ENCODE data around the gene KIF2A.
A peak's percentile ranks its signal among the peaks of the same experiment; 100 is the strongest.

Gene KIF2A

DNA sequence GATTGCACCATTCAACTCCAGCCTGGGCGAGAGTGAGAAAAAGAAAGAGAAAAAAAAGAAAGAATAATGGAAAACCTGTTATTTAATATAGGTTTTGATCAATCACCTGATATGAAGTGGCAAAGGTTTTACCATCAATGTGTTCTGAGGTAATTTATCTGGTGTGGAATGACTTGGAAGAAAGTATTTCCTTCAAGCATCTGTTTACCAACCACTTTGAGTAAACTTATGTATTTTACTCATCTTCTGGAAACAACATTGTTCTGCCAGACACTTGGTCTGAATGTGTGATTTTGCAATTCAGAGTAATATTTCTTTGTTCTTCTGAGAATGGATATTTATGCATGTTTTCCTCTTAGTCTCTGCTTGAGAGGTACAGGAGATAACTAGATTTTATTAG lies 24.3 kb downstream of the KIF2A start:
- no peak for DNase-seq

DNA sequence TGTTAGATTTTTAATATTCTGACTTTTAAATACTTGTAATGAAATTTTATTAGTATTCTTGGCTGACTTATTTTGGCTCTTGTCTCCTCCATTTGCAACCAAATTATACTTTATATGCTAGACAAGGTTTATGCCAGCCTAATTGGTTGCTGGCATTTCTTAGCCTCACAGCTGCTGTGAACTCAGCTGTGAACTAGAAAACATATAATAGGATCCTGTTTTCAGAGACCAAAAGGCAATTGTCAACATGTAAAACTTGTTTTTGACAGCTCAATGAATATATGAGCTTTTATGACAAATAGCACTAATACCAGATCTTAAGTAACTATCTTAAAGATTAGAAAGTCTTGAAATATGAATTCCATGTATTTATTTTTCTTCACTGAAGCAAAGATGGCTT lies 25.9 kb downstream of the KIF2A start:
- peak in 1 of 3 experiments; percentile 21 for DNase-seq

DNA sequence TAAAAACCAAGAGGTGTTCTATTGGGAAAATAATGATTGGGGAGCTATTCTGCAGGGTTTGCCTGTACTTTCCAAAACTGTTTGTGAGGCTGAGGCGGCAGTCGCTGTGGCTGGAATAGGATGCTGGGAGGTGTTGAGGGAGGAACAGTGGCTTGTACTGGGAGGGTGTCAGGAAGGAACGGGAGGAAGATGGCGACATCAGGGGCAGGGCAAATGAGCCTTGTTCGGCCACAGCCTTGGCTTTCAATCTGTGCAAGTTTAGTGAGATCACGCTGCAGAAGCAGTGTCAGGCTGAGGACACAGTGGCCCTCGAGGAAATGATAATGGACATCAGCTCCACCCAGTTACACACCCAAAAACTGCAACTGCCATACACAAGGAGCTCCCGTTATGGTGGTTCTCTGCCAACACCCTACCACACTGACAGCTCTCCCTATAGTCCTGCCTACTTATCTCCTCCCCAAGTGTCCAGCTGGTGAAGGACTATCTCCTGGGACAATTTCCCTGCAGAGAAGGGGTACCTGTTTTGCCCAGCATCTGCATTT lies 27.3 kb downstream of the KIF2A start:
- no peak for DNase-seq

DNA sequence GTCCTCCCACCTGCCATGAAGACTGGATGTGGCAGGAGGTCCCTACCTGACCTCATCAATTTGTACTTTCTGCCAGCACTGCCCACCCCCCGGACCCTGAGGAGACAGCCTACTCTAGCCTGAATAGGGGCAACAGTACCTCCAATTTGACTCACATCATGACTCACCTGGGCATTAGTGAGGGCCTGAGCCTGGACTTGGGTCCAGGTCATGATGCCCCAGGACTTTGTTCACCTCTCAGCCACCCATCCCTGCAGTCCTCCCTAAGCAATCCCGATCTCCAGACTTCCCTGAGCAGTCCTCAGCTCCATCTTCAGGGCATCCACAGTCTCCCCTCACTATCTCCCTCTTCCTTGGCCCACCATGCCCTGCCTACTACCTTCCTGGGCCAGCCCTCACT lies 28.1 kb downstream of the KIF2A start:
- DNase-seq = no peak

DNA sequence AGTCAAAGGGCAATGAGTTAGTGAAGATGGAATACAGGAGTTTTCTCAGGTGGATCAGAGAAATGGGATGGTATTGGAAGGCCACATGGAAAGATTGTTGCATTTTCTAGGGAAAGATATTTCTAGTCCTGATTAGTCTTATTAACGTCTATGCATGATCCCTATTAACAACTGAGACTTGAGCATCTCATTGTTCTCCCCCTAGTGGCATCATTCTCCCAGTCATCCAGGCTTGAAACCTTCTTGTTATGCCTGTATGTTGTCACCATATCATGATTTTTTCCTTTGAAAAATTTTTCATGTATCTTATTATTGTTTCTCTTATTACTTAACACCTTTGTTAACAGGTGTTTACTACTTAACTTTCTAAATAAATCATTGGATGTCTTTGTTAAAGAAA lies 34.4 kb downstream of the KIF2A start:
- peak in 1 of 3 experiments; percentile 3 for DNase-seq

DNA sequence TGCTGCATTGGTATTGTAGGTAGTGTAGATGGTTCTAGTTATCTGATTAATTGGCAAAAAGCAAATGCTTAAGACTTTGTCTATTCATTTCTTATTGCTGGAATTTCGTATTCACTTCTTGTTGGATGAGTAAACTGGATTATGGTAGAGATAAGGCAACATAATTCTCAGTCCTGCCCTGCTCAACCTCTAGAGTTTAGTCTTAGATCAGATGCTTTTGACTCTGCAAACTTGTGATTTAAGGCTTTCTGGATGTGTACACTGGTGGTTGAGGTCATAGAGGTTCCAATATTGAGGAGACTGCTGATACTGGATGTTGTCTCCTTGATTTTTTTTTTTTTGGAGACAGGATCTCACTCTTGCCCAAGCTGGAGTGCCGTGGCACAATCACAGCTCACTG lies 35.0 kb downstream of the KIF2A start:
- no peak for DNase-seq

DNA sequence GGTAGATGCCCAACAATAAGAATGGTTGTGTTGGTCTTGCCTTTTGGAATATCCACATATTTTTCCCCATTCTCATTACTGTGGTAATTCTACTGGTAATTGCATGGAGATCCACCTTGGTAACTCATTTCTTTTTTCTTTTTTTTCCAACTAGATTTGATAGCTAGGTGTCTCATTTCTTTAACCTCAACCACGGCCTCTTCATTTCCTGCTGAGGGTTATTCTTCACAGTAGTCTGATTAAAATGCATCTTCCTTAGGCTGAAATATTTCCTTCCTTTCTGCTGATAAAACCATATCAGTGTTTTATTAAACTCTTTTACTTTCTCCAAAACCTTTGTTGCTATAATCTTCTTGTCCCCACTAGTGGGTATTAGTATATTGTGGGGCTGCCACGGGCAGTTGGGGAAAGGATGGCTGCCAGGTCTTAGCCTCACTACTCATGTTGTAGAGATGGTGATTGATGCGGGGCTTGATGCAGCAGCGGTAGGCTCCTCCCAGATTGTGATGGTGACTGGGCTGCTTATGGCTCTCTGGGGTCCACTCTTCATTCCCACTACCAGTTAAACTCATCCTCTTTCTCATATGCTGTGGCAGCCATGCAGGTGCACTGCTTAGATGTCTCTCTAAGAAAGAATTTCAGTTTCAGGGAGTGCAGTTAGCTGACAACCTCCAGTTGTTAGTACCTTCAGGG lies 35.9 kb downstream of the KIF2A start:
- peak in 1 of 3 experiments; percentile 49 for DNase-seq

DNA sequence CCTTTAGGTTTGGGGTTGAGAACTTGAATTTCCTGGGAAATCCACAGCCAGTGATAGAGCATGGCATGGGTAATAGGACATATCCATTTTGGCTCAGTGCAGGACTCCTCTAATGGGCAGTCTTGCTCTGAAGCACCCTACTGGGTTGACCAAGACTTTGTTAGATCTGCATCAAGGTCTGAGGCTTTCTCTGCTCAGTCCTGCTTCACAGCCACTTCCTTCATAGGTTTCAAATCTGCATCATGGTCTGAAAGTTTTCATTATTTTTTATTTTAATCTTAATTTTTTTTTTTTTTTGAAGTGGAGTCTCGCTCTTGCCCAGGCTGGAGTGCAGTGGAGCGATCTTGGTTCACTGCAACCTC lies 36.5 kb downstream of the KIF2A start:
- DNase-seq = no peak

DNA sequence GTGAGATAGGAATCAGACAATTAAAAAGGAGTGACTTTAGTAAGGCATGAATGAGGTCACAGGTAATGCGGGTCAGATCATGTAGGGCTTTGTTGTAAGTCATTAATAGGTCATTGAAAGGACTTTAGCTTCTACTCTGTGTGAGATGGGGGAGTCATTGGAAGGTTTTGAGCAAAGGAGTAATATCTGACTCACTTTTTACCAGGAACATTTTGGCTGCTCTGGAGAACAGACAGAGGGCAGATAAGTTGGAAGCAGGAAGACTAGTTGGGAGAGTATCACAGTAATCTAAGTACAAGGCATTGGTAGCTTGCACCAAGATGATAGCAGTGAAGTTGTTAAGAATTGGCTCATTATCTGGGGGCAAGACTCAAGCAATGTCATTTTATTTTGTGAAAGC lies 37.4 kb downstream of the KIF2A start:
- DNase-seq = no peak

DNA sequence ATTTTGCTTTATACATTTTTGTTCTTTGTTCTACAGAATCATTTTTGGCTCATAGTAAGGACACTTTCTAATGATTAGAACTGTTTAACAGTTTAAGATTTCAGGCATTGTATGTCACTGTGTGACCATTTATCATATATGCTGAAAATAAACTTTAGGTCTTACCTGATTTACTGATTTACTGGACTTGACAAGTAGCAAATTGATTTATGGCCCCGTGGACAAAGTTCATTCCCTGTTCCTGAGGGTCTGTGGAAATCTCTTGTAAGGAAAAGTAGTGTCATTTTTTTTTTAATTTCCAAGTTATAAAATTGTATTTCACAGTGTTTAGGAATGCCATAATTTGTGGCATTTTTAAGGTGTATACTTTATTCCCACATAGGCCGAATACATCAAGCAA lies 40.7 kb downstream of the KIF2A start:
- DNase-seq = no peak

DNA sequence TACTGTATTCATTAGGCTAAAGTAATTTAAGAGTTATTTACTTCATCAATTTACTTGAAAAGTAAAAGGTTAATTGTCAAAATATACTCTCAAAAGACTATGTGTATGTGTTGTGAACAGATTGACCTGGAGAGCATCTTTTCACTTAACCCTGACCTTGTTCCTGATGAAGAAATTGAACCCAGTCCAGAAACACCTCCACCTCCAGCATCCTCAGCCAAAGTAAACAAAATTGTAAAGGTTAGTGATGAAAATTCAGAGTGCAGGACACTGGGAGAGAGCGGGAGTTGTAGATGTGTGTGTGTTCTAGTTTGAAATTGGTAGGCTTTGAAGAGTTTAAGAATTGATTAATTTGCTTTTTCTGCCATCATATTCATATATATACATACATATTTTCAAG lies 41.9 kb downstream of the KIF2A start:
- DNase-seq = no peak

DNA sequence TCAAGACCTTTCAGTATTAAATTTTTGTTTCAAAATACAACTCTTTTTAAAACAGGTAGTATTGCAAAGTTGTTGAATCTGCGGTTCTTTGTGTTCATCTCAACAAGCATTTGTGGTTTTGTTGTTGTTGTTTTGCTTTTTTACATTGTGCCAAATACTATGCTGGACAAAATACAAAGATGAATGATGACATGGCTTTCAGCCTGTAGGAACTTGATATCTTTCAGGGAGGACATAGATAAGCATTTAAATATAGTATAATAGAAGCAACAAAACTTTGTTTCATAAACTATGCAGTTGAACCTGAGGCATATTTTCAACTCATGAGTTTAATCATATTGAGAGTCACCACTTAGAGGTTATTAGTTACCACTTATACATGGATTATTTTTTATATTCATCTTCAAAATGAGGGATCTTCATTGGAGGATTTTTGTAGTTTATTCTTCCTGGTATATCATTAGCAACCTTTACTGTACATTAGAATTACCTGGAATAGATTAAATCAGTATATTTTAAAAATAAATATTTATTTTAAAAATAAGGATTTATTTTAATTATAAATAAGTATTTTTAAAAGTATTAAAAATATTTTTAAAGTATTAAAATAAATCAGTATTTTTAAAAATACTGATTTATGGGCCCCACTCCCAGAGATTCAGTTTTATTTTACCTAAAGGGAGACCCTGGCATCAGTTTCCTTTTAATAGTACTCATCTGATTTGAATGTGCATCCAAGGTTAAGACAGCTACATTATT lies 42.9 kb downstream of the KIF2A start:
- no peak for DNase-seq

DNA sequence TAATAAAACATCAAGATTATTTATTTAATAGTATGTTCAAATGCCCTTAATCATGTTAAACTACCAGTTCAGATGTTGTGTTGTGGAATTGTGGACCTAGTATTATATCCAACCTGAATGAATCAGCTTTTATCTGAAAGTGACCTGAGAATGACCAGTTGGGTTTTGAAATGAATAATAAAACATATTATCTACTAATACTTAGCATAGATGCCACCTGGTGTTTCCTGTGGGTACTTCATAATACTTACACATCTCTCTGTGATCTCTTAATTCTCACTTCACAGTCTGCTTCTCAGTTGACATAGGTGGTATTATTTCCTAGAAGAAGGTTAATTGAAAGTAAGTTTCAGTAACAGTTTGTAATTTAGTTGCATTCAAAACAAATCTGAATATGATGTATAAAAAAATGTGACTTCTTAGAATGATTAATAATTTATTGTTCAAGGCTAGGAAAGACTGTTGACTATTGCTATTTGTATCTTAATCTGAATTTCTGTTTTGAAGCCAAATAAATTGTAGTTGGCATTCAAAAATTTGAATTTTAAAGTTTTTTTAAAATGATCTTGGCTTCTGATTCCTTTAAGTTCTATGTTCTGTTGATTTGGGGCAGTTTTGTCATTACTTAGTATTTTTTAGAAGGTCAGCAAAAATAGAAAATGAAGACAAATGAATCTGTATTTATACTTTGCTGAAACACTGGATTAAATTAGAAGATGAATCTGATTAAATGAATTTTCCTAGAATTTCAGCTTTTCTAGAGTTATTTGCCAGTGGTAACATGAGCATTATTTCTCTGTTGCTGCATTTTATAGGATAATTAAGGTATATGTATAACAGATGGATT lies 48.2 kb downstream of the KIF2A start:
- peak; percentile 7 to 57 (median 8) for DNase-seq

DNA sequence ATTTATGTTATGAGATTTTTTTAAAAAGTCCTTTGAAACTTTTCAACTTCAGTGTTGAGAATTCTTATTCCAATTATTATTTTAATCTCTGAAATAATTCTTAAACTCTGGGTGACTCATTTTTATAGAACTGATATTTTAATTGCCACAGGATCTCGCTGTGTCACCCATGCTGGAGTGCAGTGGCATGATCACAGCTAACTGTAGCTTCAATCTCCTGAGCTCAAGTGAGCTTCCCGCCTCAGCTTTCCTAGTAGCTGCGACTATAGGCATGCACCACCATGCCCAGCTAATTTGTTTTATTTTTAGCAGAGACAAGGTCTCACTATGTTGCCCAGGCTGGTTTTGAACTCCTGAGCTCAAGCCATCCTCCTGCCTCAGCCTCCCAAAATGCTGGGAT lies 56.7 kb downstream of the KIF2A start:
- no peak for DNase-seq

DNA sequence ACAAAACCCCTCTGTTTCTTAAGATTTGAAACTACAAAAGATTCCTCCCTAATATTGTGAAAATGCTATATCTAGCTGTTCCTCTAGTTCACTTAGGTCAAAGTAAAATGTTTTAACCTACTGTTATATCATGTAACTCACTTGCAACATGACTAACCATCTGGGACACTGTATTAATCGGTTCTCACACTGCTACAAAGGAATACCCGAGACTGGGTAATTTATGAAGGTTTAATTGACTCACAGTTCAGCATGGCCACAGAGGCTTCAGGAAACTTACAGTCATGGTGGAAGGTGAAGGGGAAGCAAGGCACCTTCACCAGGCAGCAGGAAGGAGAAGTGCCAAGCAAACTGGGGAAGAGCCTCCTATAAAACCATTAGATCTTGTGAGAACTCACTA lies 63.0 kb downstream of the KIF2A start:
- DNase-seq = no peak

DNA sequence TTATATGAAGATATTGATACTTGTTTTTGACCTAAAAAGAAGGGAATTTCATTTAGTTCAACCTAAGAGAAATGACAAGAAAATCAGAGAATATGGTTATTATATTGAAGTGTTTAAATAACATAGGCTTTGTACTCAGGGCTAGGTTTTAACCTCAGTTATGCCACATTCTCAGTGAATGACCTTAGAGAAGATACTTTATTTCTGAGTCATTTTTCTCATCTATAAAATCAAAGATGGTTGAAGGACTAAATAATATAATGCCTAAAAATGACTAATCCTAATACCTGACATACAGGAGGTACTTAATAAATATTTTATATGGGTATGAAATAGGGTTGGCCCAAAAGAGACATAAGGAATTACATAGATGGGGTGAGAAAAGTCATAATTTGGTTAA lies 65.4 kb downstream of the KIF2A start:
- DNase-seq = no peak

DNA sequence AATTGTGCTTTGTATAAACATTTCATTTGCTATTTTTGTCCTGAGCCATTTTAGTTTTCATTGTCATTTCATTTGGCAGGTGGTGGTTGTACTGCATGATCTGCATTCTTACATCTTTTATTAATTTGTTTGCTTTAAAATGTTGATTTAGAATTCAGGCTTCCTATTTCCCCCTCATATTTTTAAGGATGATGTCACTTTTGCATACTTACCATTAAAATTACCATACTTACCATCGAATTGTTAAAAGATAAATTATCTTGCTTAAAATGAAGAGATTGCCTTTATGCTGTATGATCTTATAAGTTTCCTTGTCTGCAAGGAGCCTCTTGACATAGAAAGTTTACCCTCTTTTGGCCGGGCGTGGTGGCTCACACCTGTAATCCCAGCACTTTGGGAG lies 66.6 kb downstream of the KIF2A start:
- DNase-seq = no peak

DNA sequence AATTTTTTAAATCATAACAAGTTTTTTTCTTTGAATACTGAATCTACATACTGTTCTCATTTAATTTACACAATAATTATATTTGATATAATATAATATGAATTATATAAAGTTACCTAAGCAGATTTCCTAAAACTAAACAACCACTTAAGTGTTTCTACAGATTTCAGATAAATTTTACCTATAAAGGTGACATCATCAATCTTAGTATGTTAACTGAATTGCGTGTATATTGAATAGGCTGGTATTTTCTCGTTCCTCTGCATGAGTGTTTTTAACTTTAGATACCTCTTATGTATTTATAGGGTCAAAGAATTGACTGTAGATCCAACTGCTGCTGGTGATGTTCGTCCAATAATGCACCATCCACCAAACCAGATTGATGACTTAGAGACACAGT lies 67.4 kb downstream of the KIF2A start:
- no peak for DNase-seq

DNA sequence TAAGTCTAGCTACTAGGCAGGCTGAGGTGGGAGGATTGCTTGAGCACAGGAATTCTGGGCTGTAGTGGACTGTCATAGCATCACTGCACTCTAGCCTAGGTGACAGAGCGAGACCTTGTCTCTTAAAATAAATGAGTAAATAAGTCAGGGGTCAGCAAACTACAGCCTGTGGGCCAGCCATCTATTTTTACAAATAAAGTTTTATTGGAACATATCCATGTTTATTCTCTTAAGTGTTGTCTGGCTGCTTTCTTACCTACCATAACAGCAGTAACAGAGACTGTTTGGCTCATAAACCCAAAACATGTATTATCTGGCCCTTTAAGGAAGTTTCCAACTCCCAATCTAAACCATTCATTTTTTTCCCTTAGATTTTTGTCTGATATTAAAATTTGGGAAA lies 68.1 kb downstream of the KIF2A start:
- no peak for DNase-seq

DNA sequence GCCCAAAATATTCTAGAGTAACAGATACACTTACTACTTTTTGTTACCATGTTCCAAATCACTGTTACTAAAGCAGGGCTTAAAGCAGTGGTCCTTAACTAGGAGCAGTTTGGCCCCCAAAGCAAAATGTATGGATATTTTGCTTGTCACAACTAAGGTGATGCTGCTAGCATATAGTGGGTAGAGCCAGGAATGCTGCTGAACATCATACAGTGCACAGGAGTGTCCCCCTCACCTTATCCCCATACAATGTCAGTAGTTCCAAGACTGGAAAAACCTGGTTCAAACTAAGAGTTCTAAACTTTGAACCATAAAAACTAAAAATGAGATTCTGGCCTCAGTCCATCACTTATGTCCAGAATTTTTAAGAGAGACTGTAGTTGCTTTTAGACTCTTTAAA lies 69.6 kb downstream of the KIF2A start:
- no peak for DNase-seq

DNA sequence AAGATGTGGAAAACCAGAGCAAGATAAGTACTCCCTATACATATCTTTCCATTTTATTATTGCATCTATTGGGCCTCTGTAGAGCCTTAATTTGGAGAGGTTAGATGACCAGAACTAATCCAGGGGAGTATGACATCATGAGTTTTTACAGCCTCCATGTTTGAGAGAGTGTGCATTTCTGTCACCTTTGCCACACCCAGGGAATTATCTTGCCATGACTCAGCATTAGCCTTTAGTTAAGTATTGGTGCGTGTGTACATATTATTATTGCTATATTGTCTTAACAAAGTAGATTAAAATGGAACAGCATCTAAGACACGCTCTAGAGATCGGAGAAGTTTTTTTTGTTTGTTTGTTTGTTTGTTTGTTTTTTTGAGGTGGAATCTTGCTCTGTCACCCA lies 70.1 kb downstream of the KIF2A start:
- no peak for DNase-seq

DNA sequence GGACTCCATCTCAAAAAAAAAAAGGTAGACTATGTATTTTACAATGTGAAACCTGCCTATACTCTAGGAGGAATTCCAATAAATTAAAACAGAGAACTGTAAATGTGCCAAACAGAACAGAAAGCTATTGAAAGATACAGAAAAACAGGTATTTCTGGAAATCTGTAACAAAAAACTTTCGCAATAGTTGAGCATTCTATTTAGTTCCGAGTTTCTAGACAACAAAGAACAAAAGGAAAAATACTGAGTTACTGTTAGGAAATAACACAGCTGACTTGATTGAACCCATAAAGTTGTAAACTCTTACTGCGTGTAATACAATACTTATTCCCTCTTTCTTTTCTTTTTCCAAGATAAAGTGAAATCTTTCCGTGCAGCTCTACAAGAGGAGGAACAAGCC lies 79.1 kb downstream of the KIF2A start:
- no peak for DNase-seq

DNA sequence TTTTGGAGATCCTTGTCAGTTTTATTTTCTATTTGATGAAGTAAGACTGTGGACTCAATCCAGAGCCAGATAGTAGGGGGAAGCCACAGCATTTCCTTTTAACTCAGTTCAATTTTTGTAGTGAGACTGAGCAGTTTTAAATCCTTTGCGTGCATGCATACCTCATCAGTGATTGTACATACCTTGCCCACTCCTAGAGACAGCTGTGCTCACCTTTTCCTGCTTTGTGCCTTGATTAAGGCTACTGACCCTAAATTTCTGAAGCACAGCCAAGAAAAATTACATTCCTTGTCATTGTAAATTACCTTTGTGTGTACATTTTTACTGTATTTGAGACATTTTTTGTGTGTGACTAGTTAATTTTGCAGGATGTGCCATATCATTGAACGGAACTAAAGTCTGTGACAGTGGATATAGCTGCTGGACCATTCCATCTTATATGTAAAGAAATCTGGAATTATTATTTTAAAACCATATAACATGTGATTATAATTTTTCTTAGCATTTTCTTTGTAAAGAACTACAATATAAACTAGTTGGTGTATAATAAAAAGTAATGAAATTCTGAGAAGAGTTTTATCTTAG lies 79.9 kb downstream of the KIF2A start:
- no peak for DNase-seq
